Measurements from ENCODE around the gene PRMT1.

DNA sequence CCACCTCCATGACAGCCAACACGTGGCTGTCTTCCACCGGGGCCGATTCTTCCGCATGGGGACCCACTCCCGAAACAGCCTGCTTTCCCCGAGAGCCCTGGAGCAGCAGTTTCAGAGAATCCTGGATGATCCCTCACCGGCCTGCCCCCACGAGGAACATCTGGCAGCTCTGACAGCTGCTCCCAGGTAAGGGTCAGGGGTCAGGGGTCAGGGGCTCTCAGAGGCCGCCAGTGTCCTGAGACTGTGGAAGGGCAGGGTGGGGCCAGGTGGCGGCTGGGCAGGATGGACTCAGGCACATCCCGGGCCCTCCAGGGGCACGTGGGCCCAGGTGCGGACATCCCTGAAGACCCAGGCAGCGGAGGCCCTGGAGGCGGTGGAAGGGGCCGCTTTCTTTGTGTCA lies 28.8 kb downstream of the PRMT1 start:
- TF ChIP-seq CREB1 (IDR thresholded peaks at IDR 0.05; ENCODE audit: low read depth): no peak
- TF ChIP-seq, protein P1, sequence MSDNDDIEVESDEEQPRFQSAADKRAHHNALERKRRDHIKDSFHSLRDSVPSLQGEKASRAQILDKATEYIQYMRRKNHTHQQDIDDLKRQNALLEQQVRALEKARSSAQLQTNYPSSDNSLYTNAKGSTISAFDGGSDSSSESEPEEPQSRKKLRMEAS (IDR thresholded peaks at IDR 0.05): no peak
- TF ChIP-seq TEAD4 (IDR thresholded peaks at IDR 0.05): no peak
- TF ChIP-seq TAF1 (IDR thresholded peaks at IDR 0.05; ENCODE audit: low read depth): no peak
- TF ChIP-seq, protein P2, sequence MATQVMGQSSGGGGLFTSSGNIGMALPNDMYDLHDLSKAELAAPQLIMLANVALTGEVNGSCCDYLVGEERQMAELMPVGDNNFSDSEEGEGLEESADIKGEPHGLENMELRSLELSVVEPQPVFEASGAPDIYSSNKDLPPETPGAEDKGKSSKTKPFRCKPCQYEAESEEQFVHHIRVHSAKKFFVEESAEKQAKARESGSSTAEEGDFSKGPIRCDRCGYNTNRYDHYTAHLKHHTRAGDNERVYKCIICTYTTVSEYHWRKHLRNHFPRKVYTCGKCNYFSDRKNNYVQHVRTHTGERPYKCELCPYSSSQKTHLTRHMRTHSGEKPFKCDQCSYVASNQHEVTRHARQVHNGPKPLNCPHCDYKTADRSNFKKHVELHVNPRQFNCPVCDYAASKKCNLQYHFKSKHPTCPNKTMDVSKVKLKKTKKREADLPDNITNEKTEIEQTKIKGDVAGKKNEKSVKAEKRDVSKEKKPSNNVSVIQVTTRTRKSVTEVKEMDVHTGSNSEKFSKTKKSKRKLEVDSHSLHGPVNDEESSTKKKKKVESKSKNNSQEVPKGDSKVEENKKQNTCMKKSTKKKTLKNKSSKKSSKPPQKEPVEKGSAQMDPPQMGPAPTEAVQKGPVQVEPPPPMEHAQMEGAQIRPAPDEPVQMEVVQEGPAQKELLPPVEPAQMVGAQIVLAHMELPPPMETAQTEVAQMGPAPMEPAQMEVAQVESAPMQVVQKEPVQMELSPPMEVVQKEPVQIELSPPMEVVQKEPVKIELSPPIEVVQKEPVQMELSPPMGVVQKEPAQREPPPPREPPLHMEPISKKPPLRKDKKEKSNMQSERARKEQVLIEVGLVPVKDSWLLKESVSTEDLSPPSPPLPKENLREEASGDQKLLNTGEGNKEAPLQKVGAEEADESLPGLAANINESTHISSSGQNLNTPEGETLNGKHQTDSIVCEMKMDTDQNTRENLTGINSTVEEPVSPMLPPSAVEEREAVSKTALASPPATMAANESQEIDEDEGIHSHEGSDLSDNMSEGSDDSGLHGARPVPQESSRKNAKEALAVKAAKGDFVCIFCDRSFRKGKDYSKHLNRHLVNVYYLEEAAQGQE (IDR thresholded peaks at IDR 0.05; ENCODE audit: low read depth): no peak
- TF ChIP-seq CEBPB (IDR thresholded peaks at IDR 0.05): no peak
- TF ChIP-seq EP300 (IDR thresholded peaks at IDR 0.05; ENCODE audit: borderline replicate concordance): no peak
- no peak for TF ChIP-seq YY1 (IDR thresholded peaks at IDR 0.05; ENCODE audit: low read depth)
- TF ChIP-seq RAD21 (IDR thresholded peaks at IDR 0.05; ENCODE audit: low read depth): no peak
- TF ChIP-seq, protein P3, sequence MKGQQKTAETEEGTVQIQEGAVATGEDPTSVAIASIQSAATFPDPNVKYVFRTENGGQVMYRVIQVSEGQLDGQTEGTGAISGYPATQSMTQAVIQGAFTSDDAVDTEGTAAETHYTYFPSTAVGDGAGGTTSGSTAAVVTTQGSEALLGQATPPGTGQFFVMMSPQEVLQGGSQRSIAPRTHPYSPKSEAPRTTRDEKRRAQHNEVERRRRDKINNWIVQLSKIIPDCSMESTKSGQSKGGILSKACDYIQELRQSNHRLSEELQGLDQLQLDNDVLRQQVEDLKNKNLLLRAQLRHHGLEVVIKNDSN (IDR thresholded peaks at IDR 0.05): no peak
- TF ChIP-seq FOXM1 (IDR thresholded peaks at IDR 0.05; ENCODE audit: borderline replicate concordance, low read depth): no peak
- no peak for TF ChIP-seq TCF12 (IDR thresholded peaks at IDR 0.05; ENCODE audit: low read depth)
